H9 (cell line): ENCODE results near the gene SCNN1G. TPM values are rescaled to one million over a fixed set of nuclear protein-coding genes. Genes with fewer than 3 reads are reported as not detected.

Experiments used
- DNase-seq: peaks from one replicate; pipeline ENCODE4 v3.0.0-alpha.2; 2017
- H2AFZ ChIP-seq: one replicate; pipeline ENCODE4 v1.6.1; 2013; ENCODE audit warnings: mild to moderate bottlenecking, low read length, control low read depth, moderate library complexity
- H2AK5ac ChIP-seq: 2 replicates; pipeline ENCODE4 v1.6.1; 2013; ENCODE audit warnings: low read length, control low read depth, mixed read lengths; ENCODE audit not compliant: insufficient read length
- H2BK120ac ChIP-seq: one replicate; pipeline ENCODE4 v1.6.1; 2013; ENCODE audit warnings: low read depth, mild to moderate bottlenecking, low read length, control low read depth, inconsistent platforms; ENCODE audit not compliant: poor library complexity, severe bottlenecking
- H2BK12ac ChIP-seq: 2 replicates; pipeline ENCODE4 v1.6.1; 2013; ENCODE audit warnings: low read length, control low read depth, mixed read lengths, low read depth; ENCODE audit not compliant: insufficient read length
- H2BK15ac ChIP-seq: 2 replicates; pipeline ENCODE4 v1.6.1; 2013; ENCODE audit warnings: low read depth, low read length, control low read depth
- H2BK20ac ChIP-seq: one replicate; pipeline ENCODE4 v1.6.1; 2013; ENCODE audit warnings: low read depth, mild to moderate bottlenecking, low read length, control low read depth, inconsistent platforms; ENCODE audit not compliant: poor library complexity, severe bottlenecking
- H2BK5ac ChIP-seq: 2 replicates; pipeline ENCODE4 v1.6.1; 2013; ENCODE audit warnings: low read length, control low read depth, mixed read lengths; ENCODE audit not compliant: insufficient read length
- H3K14ac ChIP-seq: 2 replicates; pipeline ENCODE4 v1.6.1; 2013; ENCODE audit warnings: low read length, control low read depth; ENCODE audit not compliant: insufficient read depth
- H3K18ac ChIP-seq: 2 replicates; pipeline ENCODE4 v1.6.1; 2013; ENCODE audit warnings: low read depth, mild to moderate bottlenecking, mixed read lengths, low read length, control low read depth; ENCODE audit not compliant: insufficient read length
- H3K23ac ChIP-seq: 2 replicates; pipeline ENCODE4 v1.6.1; 2013; ENCODE audit warnings: low read length, control low read depth, mixed read lengths, low read depth; ENCODE audit not compliant: insufficient read length
- H3K23me2 ChIP-seq: 2 replicates; pipeline ENCODE4 v1.6.1; 2013; ENCODE audit warnings: low read depth, mild to moderate bottlenecking, mixed read lengths, low read length, control low read depth; ENCODE audit not compliant: insufficient read length, poor library complexity, severe bottlenecking
- H3K27ac ChIP-seq: 2 replicates; pipeline ENCODE4 v1.5.1; 2013; ENCODE audit warnings: low read length, control low read depth, mixed read lengths, low read depth; ENCODE audit not compliant: insufficient read length
- H3K27me3 ChIP-seq: 2 replicates; pipeline ENCODE4 v1.6.1; 2013; ENCODE audit warnings: low read length, control low read depth, inconsistent platforms; ENCODE audit not compliant: insufficient read depth
- H3K4ac ChIP-seq: 2 replicates; pipeline ENCODE4 v1.6.1; 2013; ENCODE audit warnings: low read depth, mild to moderate bottlenecking, control low read depth, inconsistent platforms, low read length, moderate library complexity
- H3K4me1 ChIP-seq: 2 replicates; pipeline ENCODE4 v1.6.1; 2013; ENCODE audit warnings: low read length, control low read depth, inconsistent platforms; ENCODE audit not compliant: insufficient read depth
- H3K4me2 ChIP-seq: 2 replicates; pipeline ENCODE4 v1.6.1; 2013; ENCODE audit warnings: low read length, control low read depth, mixed read lengths; ENCODE audit not compliant: insufficient read length, insufficient read depth
- H3K56ac ChIP-seq: 2 replicates; pipeline ENCODE4 v1.6.1; 2013; ENCODE audit warnings: low read depth, mild to moderate bottlenecking, mixed read lengths, low read length, control low read depth; ENCODE audit not compliant: insufficient read length
- H3K79me1 ChIP-seq: 2 replicates; pipeline ENCODE4 v1.6.1; 2013; ENCODE audit warnings: low read depth, mild to moderate bottlenecking, moderate library complexity, low read length, control low read depth, inconsistent platforms; ENCODE audit not compliant: insufficient read depth, poor library complexity, severe bottlenecking
- H3K79me2 ChIP-seq: 2 replicates; pipeline ENCODE4 v1.6.1; 2013; ENCODE audit warnings: low read length, control low read depth, inconsistent platforms; ENCODE audit not compliant: insufficient read depth
- H3K9ac ChIP-seq: 2 replicates; pipeline ENCODE4 v1.6.1; 2013; ENCODE audit warnings: low read length, control low read depth, mixed read lengths; ENCODE audit not compliant: insufficient read length; ENCODE audit errors: extremely low read depth
- H3K9me3 ChIP-seq: one replicate; pipeline ENCODE4 v1.6.1; 2013; ENCODE audit warnings: low read depth, low read length, inconsistent platforms; ENCODE audit not compliant: control insufficient read depth
- H3T11ph ChIP-seq: one replicate; pipeline ENCODE4 v1.6.1; 2013; ENCODE audit warnings: mild to moderate bottlenecking, low read length, control low read depth, inconsistent platforms
- H4K20me1 ChIP-seq: one replicate; pipeline ENCODE4 v1.6.1; 2013; ENCODE audit not compliant: control insufficient read depth, insufficient read length, insufficient read depth
- H4K5ac ChIP-seq: 2 replicates; pipeline ENCODE4 v1.6.1; 2013; ENCODE audit warnings: low read depth, mild to moderate bottlenecking, mixed read lengths, low read length, control low read depth; ENCODE audit not compliant: insufficient read length
- H4K8ac ChIP-seq: replicated peaks from 2 replicates; pipeline ENCODE4 v1.6.1; 2013; ENCODE audit warnings: low read length, control low read depth, mixed read lengths, low read depth; ENCODE audit not compliant: insufficient read length
- H4K91ac ChIP-seq: 2 replicates; pipeline ENCODE4 v1.6.1; 2013; ENCODE audit warnings: low read depth, mild to moderate bottlenecking, moderate library complexity, mixed read lengths, low read length, control low read depth; ENCODE audit not compliant: insufficient read length
- H3K27ac Mint-ChIP-seq, 3 experiments: 2 replicates in 2 of 3; 3 replicates in 1 of 3; pipeline ENCODE4 v1.8.0; 2020 to 2021; ENCODE audit warnings: mixed read lengths in 3 of 3, mild to moderate bottlenecking in 1 of 3, moderate library complexity in 1 of 3
- H3K27me3 Mint-ChIP-seq: 2 replicates; pipeline ENCODE4 v1.8.0; 2021; ENCODE audit warnings: low read depth, mild to moderate bottlenecking, moderate library complexity, mixed read lengths
- H3K36me3 Mint-ChIP-seq, 3 experiments: 2 replicates in 2 of 3; 3 replicates in 1 of 3; pipeline ENCODE4 v1.8.0; 2020 to 2021; ENCODE audit warnings: low read depth in 3 of 3, mixed read lengths in 3 of 3; ENCODE audit not compliant: insufficient read depth in 1 of 3
- H3K4me1 Mint-ChIP-seq, 2 experiments: 2 replicates each; pipeline ENCODE4 v1.8.0; 2020; ENCODE audit warnings: mixed read lengths in 2 of 2
- H3K4me3 Mint-ChIP-seq, 2 experiments: 2 replicates in 1 of 2; 3 replicates in 1 of 2; pipeline ENCODE4 v1.8.0; 2020 to 2021; ENCODE audit warnings: mild to moderate bottlenecking in 2 of 2, mixed read lengths in 2 of 2, moderate library complexity in 1 of 2
- H3K9me3 Mint-ChIP-seq, 2 experiments: 2 replicates in 1 of 2; 3 replicates in 1 of 2; pipeline ENCODE4 v1.8.0; 2020; ENCODE audit warnings: mild to moderate bottlenecking in 2 of 2, mixed read lengths in 2 of 2, moderate library complexity in 1 of 2
- WGBS: extraction: QIAGEN DNeasy Blood & Tissue Kit; methylation state at CpG from one replicate; pipeline ENCODE4 v1.1.7; 2013; ENCODE audit warnings: missing lambda C conversion rate, low lambda C conversion rate, mixed read lengths; ENCODE audit not compliant: insufficient read length; ENCODE audit errors: extremely low coverage; 5-methylcytosine and 5-hydroxymethylcytosine counted together
- total RNA-seq: library from RNA; stranded (reverse); gene quantifications from 2 replicates; pipeline ENCODE4 v1.2.1, GENCODE V29; 2021
- TF ChIP-seq, protein P1 (sequence below): fragments of 200-600 bp; sonication (generic); conservative IDR thresholded peaks from 3 replicates; pipeline ENCODE4 v1.8.0; 2021; ENCODE audit warnings: antibody characterized with exemption, mild to moderate bottlenecking

Gene SCNN1G
- total RNA-seq, 1 experiment from 2014 or later = 0.74 TPM

DNA sequence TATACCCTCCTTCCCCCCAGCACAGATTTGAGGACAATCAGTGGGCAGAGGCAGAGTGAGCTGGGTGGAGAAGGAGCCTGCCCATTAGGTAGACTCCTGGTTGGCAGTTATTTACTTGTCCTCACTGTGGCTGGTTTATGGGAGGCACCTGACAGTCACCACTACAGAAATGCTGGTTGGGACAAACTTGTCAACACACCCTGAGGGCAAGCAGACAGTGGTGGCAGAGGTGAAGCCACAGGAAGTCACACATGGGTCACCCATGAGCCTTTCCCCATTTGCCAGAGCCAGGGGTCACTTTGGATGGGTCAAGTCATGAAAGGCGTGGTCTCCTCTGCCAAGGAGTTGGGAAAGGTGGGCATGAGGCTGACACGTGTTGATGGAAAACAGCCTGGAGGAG is 6.4 kb downstream of the SCNN1G start:
- no peaks in the 10 kb centered on the region for H3K79me2 ChIP-seq
- H3K27me3 ChIP-seq = peaks cover 2% of the 10 kb centered on the region
- H2BK5ac ChIP-seq = no peak overlapping the region
- Mint-ChIP-seq H3K9me3 (no peaks in the 10 kb centered on the region), H3K36me3 (no peaks in the 10 kb centered on the region; a peak in 1 of 7 replicates), H3K4me1 (peaks cover 10 to 11% of the 10 kb centered on the region in 2 experiments), H3K27me3 (peaks cover 34% of the 10 kb centered on the region), H3K4me3 (no peak overlapping the region), H3K27ac (no peak overlapping the region)
- TF ChIP-seq, protein P1, sequence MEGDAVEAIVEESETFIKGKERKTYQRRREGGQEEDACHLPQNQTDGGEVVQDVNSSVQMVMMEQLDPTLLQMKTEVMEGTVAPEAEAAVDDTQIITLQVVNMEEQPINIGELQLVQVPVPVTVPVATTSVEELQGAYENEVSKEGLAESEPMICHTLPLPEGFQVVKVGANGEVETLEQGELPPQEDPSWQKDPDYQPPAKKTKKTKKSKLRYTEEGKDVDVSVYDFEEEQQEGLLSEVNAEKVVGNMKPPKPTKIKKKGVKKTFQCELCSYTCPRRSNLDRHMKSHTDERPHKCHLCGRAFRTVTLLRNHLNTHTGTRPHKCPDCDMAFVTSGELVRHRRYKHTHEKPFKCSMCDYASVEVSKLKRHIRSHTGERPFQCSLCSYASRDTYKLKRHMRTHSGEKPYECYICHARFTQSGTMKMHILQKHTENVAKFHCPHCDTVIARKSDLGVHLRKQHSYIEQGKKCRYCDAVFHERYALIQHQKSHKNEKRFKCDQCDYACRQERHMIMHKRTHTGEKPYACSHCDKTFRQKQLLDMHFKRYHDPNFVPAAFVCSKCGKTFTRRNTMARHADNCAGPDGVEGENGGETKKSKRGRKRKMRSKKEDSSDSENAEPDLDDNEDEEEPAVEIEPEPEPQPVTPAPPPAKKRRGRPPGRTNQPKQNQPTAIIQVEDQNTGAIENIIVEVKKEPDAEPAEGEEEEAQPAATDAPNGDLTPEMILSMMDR = no peak
- H2AK5ac ChIP-seq = no peak overlapping the region
- no peak overlapping the region for H4K8ac ChIP-seq
- H3K14ac ChIP-seq = no peak overlapping the region
- H3K4ac ChIP-seq = no peak overlapping the region
- H3K23me2 ChIP-seq = no peaks in the 10 kb centered on the region
- H3K9ac ChIP-seq = no peak overlapping the region
- no peaks in the 10 kb centered on the region for H4K20me1 ChIP-seq
- no peak overlapping the region for H3K23ac ChIP-seq
- H3K27ac ChIP-seq = no peak overlapping the region
- H2BK12ac ChIP-seq = no peak overlapping the region
- H3K4me1 ChIP-seq = no peaks in the 10 kb centered on the region
- no peak overlapping the region for H3K4me2 ChIP-seq
- no peaks in the 10 kb centered on the region for H3K79me1 ChIP-seq
- no peak overlapping the region for H2BK20ac ChIP-seq
- no peak overlapping the region for H4K91ac ChIP-seq
- H4K5ac ChIP-seq = no peak overlapping the region
- no peak overlapping the region for H2AFZ ChIP-seq
- no peak overlapping the region for H3T11ph ChIP-seq
- no peak overlapping the region for H3K18ac ChIP-seq
- H2BK120ac ChIP-seq = no peak overlapping the region
- no peak for DNase-seq
- H2BK15ac ChIP-seq = no peak overlapping the region
- no peak overlapping the region for H3K56ac ChIP-seq
- H3K9me3 ChIP-seq = no peaks in the 10 kb centered on the region
- no CpG with 5 or more reads among the region's 2 CpGs for WGBS
